Esophagus squamous epithelium (tissue), 4 donors: ENCODE results near the gene SLC25A48.

Experiments used
- CTCF ChIP-seq, 6 experiments: fragments of 450-650 bp in 4 of 6; fragments of 200-600 bp in 2 of 6; sonication (generic) in 2 of 6; IDR thresholded peaks; one replicate each; pipeline ENCODE4 v1.5.1; 2016 to 2019; ENCODE audit warnings: antibody characterized with exemption in 6 of 6, mild to moderate bottlenecking in 4 of 6, moderate library complexity in 4 of 6
- POLR2A ChIP-seq, 4 donors: fragments of 450-650 bp; IDR thresholded peaks; one replicate each; pipeline ENCODE4 v1.6.1; 2017; ENCODE audit warnings: antibody characterized with exemption in 4 of 4, mild to moderate bottlenecking in 4 of 4, moderate library complexity in 3 of 4

GRCh38 chr5:135843571-135844337 is 9.3 kb downstream of the SLC25A48 start:
- TF ChIP-seq CTCF (IDR thresholded peaks at IDR 0.05) (no peak), POLR2A (IDR thresholded peaks at IDR 0.05) (no peak)
